Neuronal stem cell (in vitro differentiated cells): ENCODE results near the gene STK32A.

Experiments
- DNase-seq: peaks from one replicate; pipeline ENCODE4 v3.0.0-alpha.2; 2013; ENCODE audit warnings: low spot score
- H2AFZ ChIP-seq: one replicate; pipeline ENCODE4 v1.6.1; 2013; ENCODE audit warnings: mild to moderate bottlenecking, low read length, inconsistent platforms
- H2AK5ac ChIP-seq: 2 replicates; pipeline ENCODE4 v1.6.1; 2013; ENCODE audit warnings: low read depth, mild to moderate bottlenecking, inconsistent platforms, low read length, moderate library complexity, mixed read lengths
- H2BK120ac ChIP-seq: 2 replicates; pipeline ENCODE4 v1.6.1; 2013; ENCODE audit warnings: low read depth, mild to moderate bottlenecking, inconsistent platforms, low read length, moderate library complexity, mixed read lengths
- H2BK12ac ChIP-seq: one replicate; pipeline ENCODE4 v1.6.1; 2013; ENCODE audit warnings: low read length, inconsistent platforms
- H2BK15ac ChIP-seq: 2 replicates; pipeline ENCODE4 v1.6.1; 2013; ENCODE audit warnings: mild to moderate bottlenecking, low read length, inconsistent platforms, mixed read lengths
- H2BK5ac ChIP-seq: one replicate; pipeline ENCODE4 v1.6.1; 2013; ENCODE audit warnings: inconsistent platforms, mild to moderate bottlenecking, low read length, moderate library complexity
- H3K14ac ChIP-seq: one replicate; pipeline ENCODE4 v1.6.1; 2013; ENCODE audit warnings: low read length, inconsistent platforms
- H3K18ac ChIP-seq: 2 replicates; pipeline ENCODE4 v1.6.1; 2013; ENCODE audit warnings: low read length, inconsistent platforms
- H3K23ac ChIP-seq: 2 replicates; pipeline ENCODE4 v1.6.1; 2013; ENCODE audit warnings: low read depth, mild to moderate bottlenecking, mixed read lengths, low read length, inconsistent platforms; ENCODE audit not compliant: poor library complexity
- H3K27ac ChIP-seq: replicated peaks from 3 replicates; pipeline ENCODE4 v1.5.1; 2013; ENCODE audit warnings: low read length, inconsistent platforms
- H3K27me3 ChIP-seq, 3 experiments: 2 replicates each; pipeline ENCODE4 v1.6.1; 2013; ENCODE audit warnings: low read length in 3 of 3, mild to moderate bottlenecking in 2 of 3, inconsistent platforms in 1 of 3, low read depth in 1 of 3, mixed read lengths in 1 of 3, moderate library complexity in 1 of 3; ENCODE audit not compliant: control insufficient read depth in 3 of 3, insufficient read depth in 3 of 3
- H3K36me3 ChIP-seq, 2 donors: replicated peaks in 1 of 2; 2 replicates each; pipeline ENCODE4 v1.6.1; 2013; ENCODE audit warnings: low read length in 2 of 2; ENCODE audit not compliant: control insufficient read depth in 2 of 2, insufficient read depth in 2 of 2
- H3K4ac ChIP-seq: 2 replicates; pipeline ENCODE4 v1.6.1; 2013; ENCODE audit warnings: inconsistent platforms, mild to moderate bottlenecking, low read length, moderate library complexity
- H3K4me1 ChIP-seq, 2 donors: 1 replicate in 1 of 2; 2 replicates in 1 of 2; pipeline ENCODE4 v1.6.1; 2013; ENCODE audit warnings: low read length in 2 of 2, low read depth in 1 of 2; ENCODE audit not compliant: control insufficient read depth in 2 of 2, insufficient read depth in 1 of 2
- H3K4me2 ChIP-seq: one replicate; pipeline ENCODE4 v1.6.1; 2013; ENCODE audit warnings: mild to moderate bottlenecking, low read length, inconsistent platforms; ENCODE audit not compliant: insufficient read depth, poor library complexity, severe bottlenecking
- H3K4me3 ChIP-seq, 2 donors: 2 replicates each; pipeline ENCODE4 v1.5.1; 2013; ENCODE audit warnings: low read length in 2 of 2, mild to moderate bottlenecking in 2 of 2, inconsistent platforms in 1 of 2, moderate library complexity in 1 of 2
- H3K79me1 ChIP-seq: one replicate; pipeline ENCODE4 v1.6.1; 2013; ENCODE audit warnings: low read depth, mild to moderate bottlenecking, inconsistent platforms, low read length, moderate library complexity
- H3K9ac ChIP-seq: one replicate; pipeline ENCODE4 v1.6.1; 2013; ENCODE audit warnings: mild to moderate bottlenecking, low read depth, low read length, inconsistent platforms; ENCODE audit not compliant: poor library complexity
- H3K9me3 ChIP-seq, 2 donors: replicated peaks in 1 of 2; 2 replicates each; pipeline versions ENCODE3 to v1.6.1; 2013; ENCODE audit warnings: low read length in 2 of 2, mild to moderate bottlenecking in 2 of 2, inconsistent platforms in 1 of 2, low read depth in 1 of 2, mixed read lengths in 1 of 2, moderate library complexity in 1 of 2; ENCODE audit not compliant: control insufficient read depth in 2 of 2, insufficient read depth in 1 of 2
- H4K8ac ChIP-seq: one replicate; pipeline ENCODE4 v1.6.1; 2013; ENCODE audit warnings: low read depth, mild to moderate bottlenecking, inconsistent platforms, low read length, moderate library complexity
- H4K91ac ChIP-seq: one replicate; pipeline ENCODE4 v1.6.1; 2013; ENCODE audit warnings: low read length, low read depth, mild to moderate bottlenecking, inconsistent platforms; ENCODE audit not compliant: poor library complexity
- WGBS, 2 donors: extraction: QIAGEN DNeasy Blood & Tissue Kit; methylation state at CpG; one replicate each; pipeline ENCODE4 v1.1.7; 2013; ENCODE audit warnings: missing lambda C conversion rate in 2 of 2, mixed read lengths in 1 of 2; ENCODE audit not compliant: insufficient read length in 2 of 2, insufficient replicate concordance in 1 of 2; ENCODE audit errors: extremely low coverage in 2 of 2; 5-methylcytosine and 5-hydroxymethylcytosine counted together

Gene STK32A

GRCh38 chr5:147340941-147341340 is 106.1 kb downstream of the STK32A start:
- DNase-seq: no peak
- Histone ChIP-seq H2AFZ (no peak overlapping the region), H3K4me2 (no peak overlapping the region), H2BK5ac (no peak overlapping the region), H3K23ac (no peak overlapping the region), H3K27ac (no peak overlapping the region), H3K18ac (no peak overlapping the region), H4K8ac (no peak overlapping the region), H3K27me3 (no peaks in the 10 kb centered on the region), H3K4me1 (peaks cover 0 to 4% of the 10 kb centered on the region in 2 donors), H4K91ac (no peak overlapping the region), H2BK12ac (no peak overlapping the region), H3K79me1 (no peaks in the 10 kb centered on the region), H3K14ac (no peak overlapping the region), H2AK5ac (no peak overlapping the region), H3K4me3 (no peak overlapping the region), H3K4ac (no peak overlapping the region), H2BK120ac (no peak overlapping the region), H3K36me3 (no peaks in the 10 kb centered on the region), H3K9ac (no peak overlapping the region), H2BK15ac (no peak overlapping the region), H3K9me3 (no peaks in the 10 kb centered on the region)
- no CpG with 5 or more reads among the region's 1 CpG for WGBS, 2 donors

GRCh38 chr5:147341345-147341744 is 106.5 kb downstream of the STK32A start:
- no peak overlapping the region for H2BK5ac ChIP-seq
- no peak overlapping the region for H4K91ac ChIP-seq
- DNase-seq: no peak
- no peak overlapping the region for H3K23ac ChIP-seq
- H3K36me3 ChIP-seq: no peaks in the 10 kb centered on the region
- no peak overlapping the region for H3K9ac ChIP-seq
- no peak overlapping the region for H3K4ac ChIP-seq
- no peaks in the 10 kb centered on the region for H3K27me3 ChIP-seq
- no peak overlapping the region for H2BK120ac ChIP-seq
- no peak overlapping the region for H2BK15ac ChIP-seq
- H4K8ac ChIP-seq: no peak overlapping the region
- no peak overlapping the region for H2BK12ac ChIP-seq
- no peak overlapping the region for H3K14ac ChIP-seq
- peaks cover 0 to 5% of the 10 kb centered on the region in 2 donors for H3K4me1 ChIP-seq
- no peaks in the 10 kb centered on the region for H3K79me1 ChIP-seq
- H3K18ac ChIP-seq: no peak overlapping the region
- no peak overlapping the region for H3K4me3 ChIP-seq
- H2AK5ac ChIP-seq: no peak overlapping the region
- H3K27ac ChIP-seq: no peak overlapping the region
- H3K4me2 ChIP-seq: no peak overlapping the region
- no peak overlapping the region for H2AFZ ChIP-seq
- H3K9me3 ChIP-seq: no peaks in the 10 kb centered on the region

- WGBS, 2 donors: no CpG with 5 or more reads among the region's 1 CpG
- H2BK15ac ChIP-seq: no peak overlapping the region
- no peaks in the 10 kb centered on the region for H3K79me1 ChIP-seq
- H3K4me2 ChIP-seq: no peak overlapping the region
- H3K27ac ChIP-seq: no peak overlapping the region
- no peak overlapping the region for H3K14ac ChIP-seq
- no peak overlapping the region for H3K9ac ChIP-seq
- H3K23ac ChIP-seq: no peak overlapping the region
- no peaks in the 10 kb centered on the region for H3K9me3 ChIP-seq
- H4K91ac ChIP-seq: no peak overlapping the region
- peaks cover 0 to 3% of the 10 kb centered on the region in 2 donors for H3K4me1 ChIP-seq
- no peak overlapping the region for H3K4me3 ChIP-seq
- H3K4ac ChIP-seq: no peak overlapping the region
- no peak overlapping the region for H2BK12ac ChIP-seq
- no peak for DNase-seq
- no peak overlapping the region for H2AK5ac ChIP-seq
- peaks cover 0 to 3% (median 0%) of the 10 kb centered on the region in 3 experiments for H3K27me3 ChIP-seq
- no peaks in the 10 kb centered on the region for H3K36me3 ChIP-seq
- H2AFZ ChIP-seq: no peak overlapping the region
- H3K18ac ChIP-seq: no peak overlapping the region
- no peak overlapping the region for H4K8ac ChIP-seq
- H2BK5ac ChIP-seq: no peak overlapping the region
- no peak overlapping the region for H2BK120ac ChIP-seq
These were observed 110.0 kb downstream of the STK32A start for GRCh38 chr5:147344861-147345260.

GRCh38 chr5:147346006-147346561 is 111.3 kb downstream of the STK32A start:
- no peak overlapping the region for H2BK120ac ChIP-seq
- H2AFZ ChIP-seq: no peak overlapping the region
- peaks cover 0 to 3% (median 0%) of the 10 kb centered on the region in 3 experiments for H3K27me3 ChIP-seq
- H3K14ac ChIP-seq: no peak overlapping the region
- no peak overlapping the region for H3K18ac ChIP-seq
- no CpG with 5 or more reads among the region's 5 CpGs for WGBS, 2 donors
- no peak overlapping the region for H3K4me2 ChIP-seq
- DNase-seq: no peak
- H4K91ac ChIP-seq: no peak overlapping the region
- H2BK5ac ChIP-seq: no peak overlapping the region
- no peak overlapping the region for H3K9ac ChIP-seq
- H3K4me1 ChIP-seq: peaks cover 0 to 3% of the 10 kb centered on the region in 2 donors
- H3K4me3 ChIP-seq: no peak overlapping the region
- no peak overlapping the region for H2AK5ac ChIP-seq
- no peak overlapping the region for H2BK12ac ChIP-seq
- no peaks in the 10 kb centered on the region for H3K36me3 ChIP-seq
- H3K27ac ChIP-seq: no peak overlapping the region
- no peak overlapping the region for H2BK15ac ChIP-seq
- no peak overlapping the region for H3K23ac ChIP-seq
- H3K9me3 ChIP-seq: no peaks in the 10 kb centered on the region
- H3K4ac ChIP-seq: no peak overlapping the region
- no peaks in the 10 kb centered on the region for H3K79me1 ChIP-seq
- H4K8ac ChIP-seq: no peak overlapping the region
